ENCODE measurements around the gene MOXD1.
"Not testable (repeated sequence)": the region's sequence is repeated elsewhere in the genome, so short reads cannot be mapped to it uniquely, and the experiment has no call there.

Gene MOXD1

GRCh38 chr6:132361101-132361500 is 40.2 kb downstream of the MOXD1 start:
- DNase-seq (ENCODE audit: low read depth in 2 of 2) = no peak
- no peak for TF ChIP-seq CTCF (IDR thresholded peaks at IDR 0.05; ENCODE audit: low read depth, low read length)
- no peak overlapping the region for H3K4me3 ChIP-seq (replicated peaks in 1 of 2; ENCODE audit: low read depth in 2 of 2, low read length in 2 of 2)

DNA sequence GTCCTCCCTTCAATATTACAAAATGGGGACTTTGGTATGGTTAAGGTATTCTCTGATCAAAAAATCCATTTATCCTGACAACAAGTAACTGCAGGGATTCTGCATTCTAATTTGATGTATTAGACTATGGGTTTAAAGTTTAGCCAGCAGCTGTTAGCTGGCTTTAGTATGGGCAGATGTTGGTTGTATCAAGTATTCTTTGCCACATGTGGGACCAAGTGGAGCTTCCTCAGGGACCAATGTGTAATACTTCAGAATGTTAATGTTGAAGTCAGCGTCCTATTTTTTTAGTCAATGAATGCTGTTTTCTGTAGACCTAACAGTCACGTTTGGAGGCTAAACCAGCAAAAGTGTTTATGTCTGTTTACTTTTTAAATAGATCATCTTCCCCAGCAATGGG is 41.4 kb downstream of the MOXD1 start:
- no peak for TF ChIP-seq CTCF (IDR thresholded peaks at IDR 0.05; ENCODE audit: low read depth, low read length)
- H3K4me3 ChIP-seq (replicated peaks in 1 of 2; ENCODE audit: low read depth in 2 of 2, low read length in 2 of 2) = no peak overlapping the region
- DNase-seq (ENCODE audit: low read depth in 2 of 2) = no peak

DNA sequence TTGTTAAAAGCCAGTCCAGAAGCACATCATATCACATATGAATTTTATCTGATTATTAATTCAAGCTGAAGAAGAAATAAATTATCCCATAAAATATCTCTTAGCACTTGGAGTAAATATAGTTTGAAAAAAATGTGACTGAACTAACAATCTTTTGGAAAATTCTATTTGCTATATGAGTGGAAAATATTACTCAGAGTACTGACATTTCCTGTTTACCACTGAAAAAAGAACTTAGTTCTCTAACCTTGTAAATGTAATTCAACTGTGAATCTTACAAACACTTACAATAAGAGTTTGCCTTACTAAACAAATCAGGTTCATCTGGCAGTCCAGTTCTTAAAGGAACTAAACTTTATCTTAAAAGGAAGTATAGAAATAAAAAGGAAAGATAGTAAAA is 44.2 kb downstream of the MOXD1 start:
- no peak overlapping the region for H3K4me3 ChIP-seq (replicated peaks in 1 of 2; ENCODE audit: low read depth in 2 of 2, low read length in 2 of 2)
- TF ChIP-seq CTCF (IDR thresholded peaks at IDR 0.05; ENCODE audit: low read depth, low read length) = no peak
- DNase-seq (ENCODE audit: low read depth in 2 of 2) = peak; percentile 75 to 77

DNA sequence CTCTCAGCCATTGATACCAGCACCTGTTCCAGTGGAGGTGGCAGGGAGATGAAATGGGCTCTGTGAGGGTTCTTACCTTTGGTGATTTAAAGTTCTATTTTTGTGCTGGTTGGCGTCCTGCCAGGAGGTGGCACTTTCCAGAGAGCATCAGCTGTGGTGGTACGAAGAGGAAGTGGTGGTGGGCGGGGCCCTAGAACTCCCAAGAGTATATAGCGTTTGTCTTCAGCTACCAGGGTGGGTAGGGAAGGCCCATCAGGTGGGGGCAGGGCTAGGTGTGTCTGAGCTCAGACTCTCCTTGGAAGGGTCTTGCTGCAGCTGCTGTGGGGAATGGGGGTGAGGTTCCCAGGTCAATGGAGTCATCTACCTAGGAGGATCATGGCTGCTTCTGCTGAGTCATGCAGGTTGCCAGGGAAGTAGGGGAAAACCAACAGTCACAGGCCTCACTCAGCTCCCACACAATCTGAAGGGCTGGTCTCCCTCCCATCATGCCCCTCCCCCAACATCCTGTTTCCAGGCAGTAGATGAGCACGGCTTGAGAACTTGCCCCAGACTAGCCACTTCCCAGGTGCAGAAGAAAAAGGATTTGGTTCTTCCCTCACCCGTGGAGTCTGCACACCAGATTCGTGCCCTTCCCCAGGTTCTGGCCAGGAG is 46.6 kb downstream of the MOXD1 start:
- peak; percentile 11 to 58 for DNase-seq (ENCODE audit: low read depth in 2 of 2)
- TF ChIP-seq CTCF (IDR thresholded peaks at IDR 0.05; ENCODE audit: low read depth, low read length) = no peak

DNA sequence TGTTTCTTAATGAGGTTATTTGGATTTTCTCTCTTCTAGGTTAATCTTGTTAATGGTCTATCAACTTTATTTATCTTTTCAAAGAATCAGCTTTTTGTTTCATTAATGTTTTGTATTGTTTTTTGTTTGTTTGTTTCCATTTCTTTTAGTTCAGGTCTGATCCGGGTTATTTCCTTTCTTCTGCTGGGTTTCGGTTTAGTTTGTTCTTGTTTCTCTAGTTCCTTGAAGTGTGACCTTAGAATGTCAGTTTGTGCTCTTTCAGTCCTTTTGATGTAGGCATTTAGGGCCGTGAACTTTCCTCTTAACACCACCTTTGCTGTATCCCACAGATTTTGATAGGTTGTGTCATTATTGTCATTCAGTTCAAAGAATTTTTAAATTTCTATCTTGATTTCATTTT is 49.3 kb downstream of the MOXD1 start:
- H3K4me3 ChIP-seq (replicated peaks in 1 of 2; ENCODE audit: low read depth in 2 of 2, low read length in 2 of 2); DNase-seq (ENCODE audit: low read depth in 2 of 2): not testable (repeated sequence)

More for the DNA sequence above, 46.6 kb downstream of the MOXD1 start:
- H3K4me3 ChIP-seq (replicated peaks in 1 of 2; ENCODE audit: low read depth in 2 of 2, low read length in 2 of 2) = no peak overlapping the region

GRCh38 chr6:132348231-132348630 is 53.0 kb downstream of the MOXD1 start:
- TF ChIP-seq CTCF (IDR thresholded peaks at IDR 0.05; ENCODE audit: low read depth, low read length) = no peak
- no peak for DNase-seq (ENCODE audit: low read depth in 2 of 2)
- no peak overlapping the region for H3K4me3 ChIP-seq (replicated peaks in 1 of 2; ENCODE audit: low read depth in 2 of 2, low read length in 2 of 2)

DNA sequence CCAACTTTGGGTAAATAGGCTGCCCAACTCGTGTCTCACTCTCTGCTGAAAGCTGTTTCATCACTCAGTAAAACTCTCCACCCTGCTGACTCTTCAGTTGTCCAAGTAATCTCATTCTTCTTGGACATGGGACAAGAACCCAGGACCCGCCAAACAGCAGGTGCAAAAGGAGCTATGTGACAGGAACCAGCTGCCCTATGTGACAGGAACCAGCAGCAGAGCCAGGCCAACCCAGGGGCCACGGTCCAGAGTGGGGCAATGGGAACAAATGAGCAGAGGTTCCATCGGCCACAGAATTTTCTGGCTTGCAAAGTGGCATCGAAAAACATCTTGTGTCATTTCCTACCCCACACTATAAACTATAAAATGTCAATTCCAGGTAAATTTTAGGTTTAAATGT is 56.5 kb downstream of the MOXD1 start:
- no peak for DNase-seq (ENCODE audit: low read depth in 2 of 2)
- TF ChIP-seq CTCF (IDR thresholded peaks at IDR 0.05; ENCODE audit: low read depth, low read length) = no peak
- H3K4me3 ChIP-seq (replicated peaks in 1 of 2; ENCODE audit: low read depth in 2 of 2, low read length in 2 of 2) = no peak overlapping the region
